ENCODE data around the gene ZNF22. TPM values are rescaled to one million over a fixed set of nuclear protein-coding genes. Genes with fewer than 3 reads are reported as not detected.

Gene ZNF22
- total and polyA plus RNA-seq, 2 of the 8 experiments (the other 6 are each of a cell fraction or from before 2014, with no cell fraction given) = 18.2 to 45.2 TPM

DNA sequence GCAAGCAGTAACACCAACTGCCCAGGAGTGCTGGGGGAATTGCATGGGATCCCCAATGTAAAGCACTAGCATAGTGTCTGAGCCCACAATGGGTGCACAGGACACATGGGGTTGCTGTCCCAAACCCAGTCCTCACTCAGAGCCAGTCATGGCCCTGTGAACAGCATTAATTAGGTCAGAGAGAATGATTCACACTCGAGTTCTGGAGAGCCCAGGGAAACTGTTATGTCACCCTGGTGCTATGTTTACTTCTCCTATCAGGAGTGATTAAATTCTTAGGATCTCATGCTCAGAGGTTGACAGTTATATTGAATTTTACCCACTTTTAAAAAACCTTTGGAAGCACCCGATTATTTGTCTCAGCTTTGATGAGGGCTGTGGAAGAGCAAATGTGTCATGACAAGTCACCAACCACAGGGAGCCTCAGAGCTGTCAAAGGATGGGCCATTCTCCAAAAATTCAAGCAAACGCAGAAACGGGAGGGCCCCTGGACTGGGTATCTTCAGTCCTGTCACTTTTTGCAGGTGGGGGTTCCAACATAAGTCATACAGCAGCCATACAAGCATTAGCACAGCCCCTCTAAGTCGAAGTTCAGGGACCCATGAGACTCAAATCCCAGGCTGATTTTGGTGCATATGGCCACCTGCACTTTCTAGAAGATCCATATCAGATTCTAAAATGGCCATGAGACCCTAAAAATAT lies 42.4 kb upstream of the ZNF22 start:
- FAIRE-seq (no peak), DNase-seq (ENCODE audit: low read depth in 1 of 2, low spot score in 2 of 2) (peak in 1 of 2 experiments; percentile 28)
- H3K4me3 ChIP-seq (ENCODE audit: extremely low read depth in 1 of 4, insufficient read depth in 2 of 4, low read depth in 3 of 4, low read length in 4 of 4) = peak overlapping the region; percentile 71 to 87 (median 76); a peak in 7 of 8 replicates
- POLR2A ChIA-PET (ENCODE audit: partially characterized antibody) = interaction anchor here (1.6 to 1.8 kb wide), 2 partner anchors 17 to 21 kb away, joined by 5 read pairs; partner anchors contain the start of gene DEPP1
- no peak overlapping the region for H4K5ac ChIP-seq (ENCODE audit: insufficient read length, low read depth, low read length)
- no peaks in the 10 kb centered on the region; a peak in 1 of 4 replicates for H3K79me2 ChIP-seq (ENCODE audit: control insufficient read depth in 1 of 2, insufficient read depth in 2 of 2, low read length in 2 of 2)
- WGBS, 2 experiments (ENCODE audit: extremely low coverage in 1 of 2, insufficient coverage in 1 of 2, insufficient read length in 1 of 2, insufficient replicate concordance in 2 of 2, low coverage in 1 of 2, low lambda C conversion rate in 2 of 2, missing lambda C conversion rate in 1 of 2) = 82% methylated on average over 5 of the region's 5 CpGs; no CpG with 5 or more reads in 1 of the 2 experiments
- no peak overlapping the region for H4K91ac ChIP-seq (replicated peaks; ENCODE audit: insufficient read length, low read length)
- H2AK5ac ChIP-seq (ENCODE audit: low read depth, low read length) = no peak overlapping the region
- H3K23me2 ChIP-seq (ENCODE audit: low read depth, low read length) = peaks cover 8% of the 10 kb centered on the region
- no peak overlapping the region for H2BK20ac ChIP-seq (ENCODE audit: low read length)
- H3K4me2 ChIP-seq (ENCODE audit: insufficient read depth in 1 of 2, low read depth in 2 of 2, low read length in 2 of 2) = peak overlapping the region; percentile 87 to 90
- H3K18ac ChIP-seq (ENCODE audit: extremely low read depth, low read length) = no peak overlapping the region
- no peak overlapping the region; a peak in 1 of 7 replicates for H3K9ac ChIP-seq (replicated peaks in 1 of 4; ENCODE audit: extremely low read depth in 1 of 4, low read depth in 3 of 4, low read length in 3 of 4)
- H3K27ac ChIP-seq (ENCODE audit: low read depth, low read length) = no peak overlapping the region
- no peak for TF ChIP-seq RXRA (IDR thresholded peaks at IDR 0.05; ENCODE audit: insufficient read depth, low read depth, low read length)
- TF ChIP-seq KDM5A (IDR thresholded peaks at IDR 0.05; ENCODE audit: low read length) = no peak
- TF ChIP-seq GABPA (IDR thresholded peaks at IDR 0.05; ENCODE audit: borderline replicate concordance, insufficient read depth, low read length) = no peak
- TF ChIP-seq TEAD4 (IDR thresholded peaks at IDR 0.05; ENCODE audit: low read depth, low read length) = no peak
- TF ChIP-seq TAF7 (optimal IDR thresholded peaks at IDR 0.05; ENCODE audit: borderline replicate concordance, low read depth, low read length) = no peak
- no peak for TF ChIP-seq POU5F1 (IDR thresholded peaks at IDR 0.05; ENCODE audit: low read depth, low read length)
- TF ChIP-seq FOSL1 (IDR thresholded peaks at IDR 0.05; ENCODE audit: insufficient read depth, low read depth, low read length) = no peak
- TF ChIP-seq NRF1 (IDR thresholded peaks at IDR 0.05; ENCODE audit: low read depth, low read length) = no peak
- TF ChIP-seq CREB1 (IDR thresholded peaks at IDR 0.05) = no peak
- TF ChIP-seq SP2 (IDR thresholded peaks at IDR 0.05; ENCODE audit: low read length) = no peak
- TF ChIP-seq SP4 (IDR thresholded peaks at IDR 0.05; ENCODE audit: low read length) = no peak
- TF ChIP-seq, protein P1, sequence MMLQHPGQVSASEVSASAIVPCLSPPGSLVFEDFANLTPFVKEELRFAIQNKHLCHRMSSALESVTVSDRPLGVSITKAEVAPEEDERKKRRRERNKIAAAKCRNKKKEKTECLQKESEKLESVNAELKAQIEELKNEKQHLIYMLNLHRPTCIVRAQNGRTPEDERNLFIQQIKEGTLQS (IDR thresholded peaks at IDR 0.05; ENCODE audit: insufficient read depth, low read depth, low read length) = no peak
- H2AFZ ChIP-seq (ENCODE audit: low read length) = no peak overlapping the region
- H3K23ac ChIP-seq (ENCODE audit: insufficient read length) = no peak overlapping the region
- H2BK5ac ChIP-seq (ENCODE audit: low read depth, low read length) = no peak overlapping the region
- H3K14ac ChIP-seq (ENCODE audit: insufficient read length) = no peak overlapping the region
- H3K56ac ChIP-seq (replicated peaks; ENCODE audit: insufficient read length, low read depth, low read length) = no peak overlapping the region
- H3K79me1 ChIP-seq (ENCODE audit: low read depth, low read length) = no peaks in the 10 kb centered on the region
- no peak overlapping the region for H2BK120ac ChIP-seq (replicated peaks; ENCODE audit: low read depth, low read length)
- H2BK12ac ChIP-seq (ENCODE audit: low read depth, low read length) = no peak overlapping the region
- H3K9me3 ChIP-seq (ENCODE audit: insufficient read depth in 2 of 2, low read depth in 1 of 2, low read length in 1 of 2) = no peaks in the 10 kb centered on the region
- no peak overlapping the region for H2BK15ac ChIP-seq (ENCODE audit: low read length)
- H3K27me3 ChIP-seq (replicated peaks in 1 of 4; ENCODE audit: control insufficient read depth in 3 of 4, extremely low read depth in 1 of 4, insufficient read depth in 3 of 4, low read length in 3 of 4) = peaks cover 0 to 7% (median 3%) of the 10 kb centered on the region in 4 experiments; a peak in 4 of 7 replicates
- peaks cover 7 to 20% (median 13%) of the 10 kb centered on the region in 4 experiments for H3K4me1 ChIP-seq (replicated peaks in 1 of 4; ENCODE audit: control insufficient read depth in 3 of 4, insufficient read depth in 4 of 4, low read length in 3 of 4)
- H4K20me1 ChIP-seq (replicated peaks in 1 of 2; ENCODE audit: control insufficient read depth in 1 of 2, insufficient read depth in 2 of 2, low read length in 2 of 2) = no peaks in the 10 kb centered on the region
- H3K36me3 ChIP-seq (ENCODE audit: control insufficient read depth in 2 of 4, insufficient read depth in 4 of 4, low read length in 3 of 4) = no peaks in the 10 kb centered on the region
- no peak overlapping the region for H4K8ac ChIP-seq (ENCODE audit: extremely low read depth, insufficient read depth, low read length)
- CTCF ChIA-PET (ENCODE audit: partially characterized antibody) = interaction anchor here (1.3 kb wide), 1 partner anchor 26 kb away, joined by 6 read pairs; no protein-coding TSS in a partner anchor
- H3K4ac ChIP-seq (replicated peaks; ENCODE audit: insufficient read length, low read depth, low read length) = no peak overlapping the region
